GM19324 (cell line): ENCODE data around the gene CRADD.
"Not testable (repeated sequence)": the region's sequence is repeated elsewhere in the genome, so short reads cannot be mapped to it uniquely, and the experiment has no call there.

Source experiments
- ATAC-seq: cut with Tn5 transposase; IDR thresholded peaks from one replicate; pipeline ENCODE4 v1.9.1; 2021; ENCODE audit warnings: mild to moderate bottlenecking, moderate library complexity; ENCODE audit not compliant: unreplicated experiment, low FRiP score

CRADD gene

DNA sequence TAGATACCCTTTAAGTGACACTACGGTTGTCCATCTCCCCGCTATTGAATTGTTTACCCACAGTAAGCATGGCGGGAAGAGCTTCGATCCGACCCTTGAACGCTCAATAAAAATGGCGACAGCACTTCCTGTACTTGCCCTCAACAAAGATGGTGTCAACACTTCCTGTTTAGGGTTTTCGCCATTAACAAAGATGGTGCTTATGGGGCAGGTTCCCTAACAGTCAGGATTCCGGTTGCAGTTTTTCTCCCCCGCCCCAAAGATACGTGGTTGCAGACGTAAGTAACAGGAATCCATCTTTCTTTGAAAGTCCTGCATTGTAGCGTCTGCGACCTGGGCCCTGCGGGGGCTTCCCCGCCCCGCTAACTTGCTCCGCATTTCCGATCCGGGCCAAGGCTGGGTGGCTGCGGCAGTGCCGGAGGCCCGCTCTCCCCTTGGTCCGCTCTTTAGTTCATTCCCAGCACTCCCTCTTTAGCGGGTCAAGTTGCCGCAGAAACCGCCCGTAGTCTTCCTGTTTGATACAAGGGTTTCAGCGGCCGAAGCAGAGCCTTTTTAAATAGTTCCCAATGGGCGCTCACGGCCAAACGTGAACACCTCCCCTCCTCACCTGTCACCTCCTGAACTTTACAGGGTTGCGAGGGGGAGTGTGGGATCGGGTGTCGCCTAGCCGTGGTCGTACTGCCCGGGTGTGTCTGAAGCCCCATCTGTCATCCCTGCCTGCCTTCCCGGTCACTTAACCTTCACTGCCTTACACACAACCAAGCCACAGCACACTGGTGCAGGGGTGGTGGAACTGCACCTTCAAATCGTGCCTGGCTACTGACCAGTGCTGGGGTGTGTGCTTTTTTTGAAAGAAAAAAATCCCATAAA is at the start of gene CRADD:
CRADD (plus strand) TSS at position 181 of the 870 bp plus-strand sequence.
- peak; percentile 88 for ATAC-seq

DNA sequence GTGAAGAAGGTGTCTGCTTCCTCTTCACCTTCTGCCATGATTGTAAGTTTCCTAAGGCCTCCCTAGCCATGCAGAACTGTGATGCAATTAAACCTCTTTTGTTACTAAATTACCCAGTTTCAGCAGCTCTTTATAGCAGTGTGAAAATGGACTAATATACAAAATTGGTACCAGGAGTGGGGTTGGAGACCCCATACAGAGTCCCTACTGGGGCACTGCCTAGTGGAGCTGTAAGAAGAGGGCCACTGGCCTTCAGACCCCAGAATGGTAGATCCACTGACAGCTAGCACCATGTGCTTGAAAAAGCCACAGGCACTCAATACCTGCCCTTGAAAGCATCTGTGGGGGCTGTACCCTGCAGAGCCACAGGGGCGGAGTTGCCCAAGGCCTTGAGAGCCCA is 44.8 kb upstream of the CRADD start:
- ATAC-seq = no peak

DNA sequence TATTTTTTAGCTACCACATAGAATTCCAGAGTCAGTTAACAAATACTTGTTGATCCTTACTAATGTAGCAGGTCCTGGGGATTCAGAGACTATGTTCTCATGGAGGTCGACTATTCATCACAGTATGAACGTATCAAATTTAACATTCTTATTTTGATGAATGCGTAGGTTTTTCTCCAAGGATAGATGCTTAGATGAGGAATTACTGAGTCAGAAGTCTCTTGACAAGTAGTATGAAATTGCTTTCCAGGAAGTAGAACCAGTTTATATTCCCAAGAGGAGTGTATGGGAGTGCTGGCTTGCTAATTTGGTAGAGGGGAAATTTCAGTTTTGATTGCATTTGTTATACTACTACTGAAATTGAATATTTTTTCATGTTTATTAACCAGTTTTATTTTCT is 42.8 kb upstream of the CRADD start:
- no peak for ATAC-seq

DNA sequence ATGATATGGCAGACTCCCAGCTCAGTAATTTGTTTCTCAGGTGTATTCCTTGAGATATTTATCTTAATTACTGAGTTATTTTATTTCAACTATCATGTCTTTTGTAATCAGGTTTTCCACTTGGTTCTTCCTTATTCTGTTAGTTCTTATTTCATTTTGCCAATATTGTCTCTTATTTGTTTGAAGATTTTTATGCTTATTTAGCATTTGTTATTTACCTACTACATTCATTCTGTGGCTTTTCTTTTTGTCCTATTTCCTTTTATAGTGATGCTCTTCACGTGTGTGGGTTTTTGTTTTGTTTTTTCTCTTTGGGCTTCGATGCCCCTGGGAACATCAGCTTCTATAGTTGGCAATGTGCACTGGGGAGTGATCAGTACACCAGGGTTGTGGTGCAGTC is 40.5 kb upstream of the CRADD start:
- ATAC-seq = no peak

DNA sequence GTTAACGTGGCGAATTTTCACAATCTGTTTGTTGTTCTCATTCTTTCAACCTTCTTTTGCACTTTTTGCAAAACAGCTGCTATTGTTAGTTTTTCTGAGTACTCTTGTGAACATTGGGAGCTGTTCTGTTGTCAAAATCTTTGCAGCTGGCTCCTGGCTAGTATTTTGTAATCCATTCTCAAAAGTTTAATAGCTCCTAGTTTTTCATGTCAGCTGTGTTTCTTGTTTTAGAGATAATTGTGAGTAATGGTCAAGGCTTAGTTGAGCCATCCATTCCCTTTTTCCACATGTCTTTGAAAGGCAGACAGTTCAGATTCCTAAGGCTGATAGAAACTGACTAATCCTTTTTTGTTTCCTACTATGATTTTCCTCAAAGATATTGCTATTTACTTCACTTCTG is 39.1 kb upstream of the CRADD start:
- ATAC-seq = no peak

DNA sequence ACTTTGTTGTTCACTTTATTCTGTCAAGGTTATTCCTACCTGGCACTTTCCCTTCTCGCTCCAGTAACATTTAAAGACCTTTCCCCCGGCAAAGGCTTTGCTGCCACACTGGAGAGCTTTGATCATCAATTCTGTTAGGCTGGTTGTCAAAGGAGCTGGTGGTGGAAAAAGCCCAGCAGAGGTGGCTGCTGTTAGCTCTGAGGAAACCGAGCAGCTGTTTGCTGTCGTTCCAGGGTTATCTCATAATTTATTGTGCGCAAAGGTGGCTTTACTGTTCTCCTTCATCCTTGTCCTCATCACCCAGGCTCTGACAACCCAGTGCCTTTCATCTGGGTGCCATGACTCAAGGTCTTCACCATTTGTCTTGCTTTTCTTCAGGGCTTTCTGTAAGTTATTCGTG is 38.2 kb upstream of the CRADD start:
- ATAC-seq = no peak

DNA sequence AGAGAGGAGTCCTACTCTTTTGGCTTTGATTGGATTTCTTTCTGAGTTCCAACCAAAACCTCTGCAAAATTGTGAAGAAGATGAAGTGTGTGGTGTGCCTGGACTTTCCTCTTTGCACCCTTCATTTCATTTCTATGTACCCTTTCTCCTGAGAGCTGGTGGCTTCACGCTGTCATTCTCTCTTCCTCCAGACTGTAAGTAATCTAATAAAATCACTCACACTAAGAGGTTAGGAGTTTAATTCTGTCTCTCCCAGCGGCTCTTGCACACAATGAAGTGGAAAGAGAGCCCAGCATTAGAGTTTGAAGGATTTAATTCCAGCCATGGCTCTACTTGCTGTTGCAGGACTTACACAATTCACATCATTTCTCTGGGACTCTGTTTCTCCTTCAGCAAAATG is 37.8 kb upstream of the CRADD start:
- no peak for ATAC-seq

DNA sequence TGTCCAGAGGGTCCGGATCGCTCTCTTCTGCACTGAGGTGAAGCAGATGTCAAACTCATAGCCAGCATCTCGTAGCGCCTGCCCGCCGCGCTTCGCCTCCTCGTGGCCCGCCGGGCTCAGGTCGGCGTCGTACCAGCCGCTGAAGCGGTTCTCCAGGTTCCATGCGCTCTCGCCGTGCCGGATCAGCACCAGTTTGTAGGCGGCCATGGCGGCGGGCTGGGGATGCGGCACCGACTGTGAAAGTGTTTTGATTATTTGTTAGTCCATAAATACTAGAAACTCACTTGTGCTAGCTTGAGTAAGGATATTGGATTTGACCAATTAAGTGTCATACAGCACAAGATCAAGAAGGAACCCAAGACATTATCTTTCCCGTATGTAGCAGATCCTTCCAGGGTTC is 35.8 kb upstream of the CRADD start:
- not testable (repeated sequence) for ATAC-seq

DNA sequence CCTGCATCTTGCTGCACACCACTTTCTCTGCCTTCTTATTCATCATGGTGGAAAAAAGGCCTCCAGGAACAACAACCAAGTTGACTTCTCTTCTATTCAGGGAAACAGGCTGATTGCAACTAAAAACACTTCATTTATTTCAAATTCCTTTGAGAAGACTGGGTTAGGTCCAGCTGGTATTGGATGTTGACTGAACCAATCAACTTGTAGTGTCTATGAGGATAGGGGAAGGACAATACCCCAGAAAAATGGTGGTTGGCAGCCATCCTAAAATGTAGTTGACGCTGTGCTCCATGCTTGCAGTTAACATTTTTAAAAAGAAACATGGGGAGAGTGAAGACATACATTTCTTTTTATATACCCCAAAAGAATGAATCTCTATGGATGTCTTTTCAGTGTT is 34.4 kb upstream of the CRADD start:
- ATAC-seq = no peak

DNA sequence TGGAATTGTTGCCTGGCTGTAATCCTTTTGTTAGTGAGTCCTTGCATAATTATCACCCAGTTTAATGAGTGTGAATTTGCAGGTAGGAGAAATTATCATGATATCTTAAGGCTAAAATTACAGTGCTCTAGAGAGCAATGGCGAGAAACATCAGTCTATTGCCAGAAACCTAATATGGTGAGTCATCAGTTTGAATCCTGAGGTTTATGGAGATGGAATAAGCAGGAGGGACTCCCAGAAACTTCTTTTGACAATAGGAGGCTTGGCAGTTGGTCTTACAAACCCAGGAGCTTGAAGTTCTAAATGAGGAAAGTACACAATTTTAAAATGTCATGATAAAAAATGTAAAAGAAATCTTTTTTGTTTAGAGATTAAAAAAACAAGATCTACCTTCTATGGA is 31.5 kb upstream of the CRADD start:
- no peak for ATAC-seq

DNA sequence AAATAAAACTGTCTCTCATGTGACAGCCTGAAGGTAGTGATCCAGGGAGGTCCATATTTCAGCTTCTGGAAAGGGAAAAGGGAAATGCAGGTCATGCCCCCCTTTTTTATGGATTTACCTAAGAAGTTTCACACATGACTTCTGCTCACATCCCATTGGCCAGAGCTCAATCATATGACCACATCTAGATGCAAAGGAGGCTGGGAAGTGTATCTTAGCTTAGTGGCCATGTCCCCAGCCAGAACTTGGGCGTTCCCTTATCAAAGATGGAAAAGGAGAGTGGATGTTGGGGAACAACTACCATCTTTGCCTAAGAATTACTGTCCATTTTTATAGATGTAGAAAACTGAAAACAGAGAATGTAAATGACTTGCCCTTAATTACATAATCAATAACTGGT is 26.5 kb upstream of the CRADD start:
- ATAC-seq = no peak

DNA sequence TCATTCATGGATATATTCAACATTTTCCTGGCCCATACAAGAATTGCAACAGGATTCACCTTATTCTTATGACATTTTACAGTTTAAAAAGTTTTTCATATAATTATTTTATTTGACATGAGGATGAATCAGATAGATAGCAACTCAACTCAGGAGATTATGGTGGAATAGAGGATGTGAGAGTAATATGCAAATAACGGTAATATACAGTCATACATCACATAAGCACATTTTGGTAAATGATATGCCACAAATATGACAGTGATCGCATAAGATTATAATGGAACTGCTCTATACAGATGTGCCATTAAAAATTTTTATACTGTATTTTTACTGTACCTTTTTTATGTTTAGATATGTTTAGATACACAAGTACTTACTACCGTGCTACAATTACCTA is 24.1 kb upstream of the CRADD start:
- no peak for ATAC-seq

DNA sequence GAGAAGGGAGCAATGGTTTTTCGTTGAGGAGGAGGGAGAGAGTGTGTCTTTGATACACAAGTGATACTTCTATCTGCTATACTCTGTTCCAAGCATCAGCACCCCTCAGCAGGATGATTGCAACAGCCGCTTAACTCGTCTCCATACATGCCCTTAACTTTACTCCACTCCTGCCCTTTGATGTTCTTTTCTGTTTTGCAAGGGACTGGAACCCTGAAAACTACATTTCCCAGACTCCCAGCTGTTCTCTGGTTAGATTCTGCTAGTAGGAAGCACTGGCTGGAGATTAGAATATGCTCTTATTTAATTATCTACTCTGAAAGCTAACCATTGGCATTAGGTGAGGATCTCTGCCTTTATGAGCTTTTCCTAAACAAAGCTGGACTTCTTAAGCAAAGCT is 23.5 kb upstream of the CRADD start:
- no peak for ATAC-seq

DNA sequence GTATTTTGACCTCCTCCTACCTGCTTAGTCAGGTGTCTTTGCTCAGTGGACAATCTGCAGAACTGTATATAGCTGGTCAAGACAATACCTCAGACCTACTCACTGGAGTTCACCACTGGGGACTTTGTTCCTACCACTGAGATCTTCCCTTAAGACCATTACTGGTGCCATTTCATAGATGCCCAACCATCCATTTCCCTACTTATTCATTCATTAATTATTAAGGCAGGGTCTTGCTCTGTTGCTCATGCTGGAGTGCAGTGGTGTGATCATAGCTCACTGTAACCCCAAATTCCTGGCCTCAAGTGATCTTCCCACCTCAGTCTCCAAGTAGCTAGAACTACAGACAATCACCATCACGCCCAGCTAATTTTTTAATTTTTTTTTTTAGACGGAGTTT is 22.8 kb upstream of the CRADD start:
- no peak for ATAC-seq

DNA sequence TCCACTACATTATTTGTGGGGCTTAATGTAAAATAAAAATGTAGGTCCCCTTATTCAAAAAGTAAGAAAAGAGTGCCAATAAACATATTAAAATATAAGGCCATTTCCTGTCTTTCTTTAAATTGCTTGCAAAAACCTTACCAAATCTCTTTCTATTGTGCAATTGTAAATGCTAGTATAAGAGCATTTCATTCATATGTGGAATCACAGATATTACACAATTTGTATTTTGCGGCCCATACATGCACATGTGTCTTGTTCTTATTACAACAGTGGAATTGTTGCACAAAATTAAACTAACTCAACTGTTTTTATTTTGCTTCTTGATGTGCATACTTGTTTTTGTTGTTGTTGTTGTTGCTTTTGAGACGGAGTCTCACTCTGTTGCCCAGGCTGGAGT is 20.1 kb upstream of the CRADD start:
- no peak for ATAC-seq

DNA sequence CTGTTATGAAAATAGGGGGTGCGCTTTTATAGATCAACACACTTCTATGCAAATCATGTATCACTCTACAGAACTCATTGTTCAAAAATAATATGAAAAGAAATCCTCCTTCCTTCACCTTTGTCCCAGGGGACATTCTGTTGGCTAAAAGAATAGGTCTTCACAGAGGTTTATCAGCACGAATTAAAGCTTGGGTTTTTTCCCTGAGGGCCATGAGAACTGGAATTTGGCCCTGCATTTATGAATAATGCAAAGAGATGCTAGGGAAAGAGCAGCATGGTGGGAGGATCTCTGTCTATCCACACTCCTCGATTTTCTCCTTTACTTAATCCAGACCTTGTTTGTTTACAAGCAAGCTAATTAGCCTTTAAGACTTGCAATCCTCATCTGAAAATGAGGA is 16.2 kb upstream of the CRADD start:
- ATAC-seq = no peak

DNA sequence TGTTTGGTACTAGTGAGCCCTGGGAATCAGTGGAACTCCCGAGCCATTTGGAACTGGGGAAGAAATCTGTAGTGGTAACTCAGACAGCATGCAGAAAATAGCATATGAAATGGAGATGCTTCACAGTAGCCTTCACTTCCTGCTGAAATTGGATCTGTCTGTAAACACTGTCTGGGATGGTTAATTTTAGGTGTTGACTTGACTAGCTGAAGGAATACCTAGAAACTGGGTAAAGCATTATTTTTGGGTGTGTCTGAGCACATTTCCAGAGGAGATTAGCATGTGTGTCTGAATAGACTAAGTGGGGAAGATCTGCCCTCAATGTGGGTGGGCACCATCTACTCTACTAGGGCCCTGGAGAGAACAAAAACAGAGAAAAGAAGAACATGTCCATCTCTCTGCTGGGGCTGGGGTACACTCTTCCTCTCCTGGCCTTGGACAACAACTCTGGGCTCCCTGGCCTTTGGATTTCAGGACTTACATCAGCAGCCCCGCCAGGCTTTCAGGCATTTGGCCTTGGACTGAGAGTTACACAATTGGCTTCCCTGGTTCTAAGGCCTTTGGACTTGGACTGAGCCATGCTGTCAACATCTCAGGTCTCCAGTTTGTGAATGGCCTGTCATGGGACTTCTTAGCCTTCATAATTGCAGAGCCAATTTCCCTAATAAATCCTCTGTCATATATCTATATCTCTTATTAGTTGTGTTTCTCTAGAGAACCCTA is 14.0 kb upstream of the CRADD start:
- ATAC-seq = no peak

DNA sequence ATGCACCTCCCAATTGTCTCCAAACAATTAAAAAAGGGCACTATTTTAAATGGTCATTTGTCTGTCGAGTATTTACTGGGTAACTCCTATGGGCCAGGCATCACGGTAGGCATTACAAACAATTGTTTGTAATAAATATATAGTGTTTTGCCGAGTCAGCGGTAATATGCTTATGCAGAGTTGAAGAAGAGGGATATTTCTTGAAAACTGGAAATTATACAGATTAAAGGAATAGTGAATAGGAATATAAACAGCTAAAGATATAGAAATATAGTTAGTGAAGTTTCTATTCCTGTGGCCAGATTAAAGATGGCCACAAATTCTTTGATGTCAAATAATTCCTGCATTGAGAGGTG is 13.5 kb upstream of the CRADD start:
- ATAC-seq = no peak

DNA sequence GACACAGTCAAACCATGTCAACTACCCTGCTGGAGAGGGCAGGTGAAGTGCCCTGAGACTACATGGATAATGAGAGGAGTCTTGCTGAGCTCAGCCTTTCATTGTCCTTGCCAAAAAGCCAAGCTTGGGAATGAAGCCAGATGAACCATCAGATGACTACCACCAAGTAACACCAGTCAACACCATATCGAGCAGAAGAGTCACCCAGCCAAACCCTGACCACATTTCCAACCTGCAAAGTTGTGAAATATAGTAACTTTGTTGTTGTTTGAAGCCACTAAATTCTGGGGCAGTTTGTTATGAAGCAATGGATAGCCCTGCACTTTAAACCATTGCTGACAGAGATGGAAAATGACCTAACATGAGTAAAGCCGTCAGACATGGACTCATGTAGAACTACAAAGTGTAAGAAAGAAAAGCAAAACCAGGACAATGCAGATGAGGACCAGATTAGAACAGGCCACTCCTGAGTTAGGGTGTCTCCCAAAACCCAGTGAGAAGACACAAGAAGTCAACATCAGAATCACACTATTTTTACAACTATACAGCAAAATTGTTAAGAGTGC is 12.5 kb upstream of the CRADD start:
- no peak for ATAC-seq

DNA sequence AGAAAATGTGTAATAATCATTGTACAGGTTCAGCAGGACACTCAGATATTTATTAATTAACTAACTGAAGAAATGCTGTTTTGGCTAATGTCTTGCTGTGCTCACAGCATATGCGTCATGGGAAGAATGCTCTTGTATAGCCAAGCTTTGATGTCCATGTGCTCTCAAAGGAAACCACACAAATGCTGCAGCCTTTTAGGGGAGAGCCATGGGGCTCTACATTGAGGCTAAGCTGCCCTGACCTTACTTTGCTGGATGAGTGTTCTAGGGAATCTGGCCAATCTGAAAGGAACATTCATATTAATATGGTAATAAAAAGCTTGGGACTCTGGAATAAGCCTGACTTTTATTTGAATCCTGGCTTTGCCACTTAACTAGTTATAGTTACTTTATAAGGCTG is 9.5 kb upstream of the CRADD start:
- ATAC-seq = no peak

DNA sequence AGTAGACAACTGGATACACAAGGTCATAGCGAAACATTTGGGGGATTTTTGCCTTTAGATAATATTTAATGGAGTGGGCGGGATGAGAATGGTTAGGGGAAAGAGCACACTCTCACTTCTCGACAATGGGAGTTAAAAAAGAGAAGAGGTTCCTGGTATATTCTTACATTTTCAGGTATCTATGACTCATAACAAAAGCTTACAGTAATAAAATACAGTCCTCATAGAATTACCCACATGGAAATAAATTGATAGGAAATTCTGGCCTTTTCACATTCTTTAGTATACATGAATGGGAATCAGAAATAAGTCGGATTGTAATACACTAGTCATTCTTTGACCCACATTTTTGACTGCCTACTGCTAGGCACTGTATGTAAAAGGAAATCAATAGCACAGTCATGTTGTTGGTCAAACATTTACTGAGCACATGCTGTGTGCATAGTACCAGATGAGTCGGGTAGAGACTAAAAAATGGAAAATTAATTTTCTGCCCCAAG is 8.2 kb upstream of the CRADD start:
- peak; percentile 49 for ATAC-seq

DNA sequence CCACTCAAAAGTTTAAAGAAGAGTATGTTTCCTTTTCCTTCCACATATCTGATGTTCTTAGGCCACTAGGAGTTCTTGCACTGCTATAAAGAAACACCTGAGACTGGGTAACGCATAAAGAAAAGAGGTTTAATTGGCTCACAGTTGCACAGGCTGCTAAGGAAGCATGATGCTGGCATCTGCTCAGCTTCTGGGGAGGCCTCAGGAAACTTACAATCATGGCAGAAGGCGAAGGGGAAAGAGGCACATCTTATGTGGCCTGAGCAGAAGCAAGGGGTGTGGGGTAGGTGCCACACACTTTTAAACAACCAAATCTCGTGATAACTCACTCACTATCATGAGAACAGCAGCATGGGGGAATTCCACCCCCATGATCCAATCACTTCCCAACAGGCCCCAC is 7.7 kb upstream of the CRADD start:
- no peak for ATAC-seq
